Naive thymus-derived CD4-positive, alpha-beta T cell (primary cell): ENCODE measurements around the gene LPIN3. TPM values are rescaled to one million over a fixed set of nuclear protein-coding genes. Genes with fewer than 3 reads are reported as not detected.
A peak's percentile ranks its signal among the peaks of the same experiment; 100 is the strongest.

Experiments
- ATAC-seq: fragments of 150-1000 bp; cut with Tn5 transposase; 2 replicates; pipeline ENCODE4 v1.10.0; 2021; ENCODE audit warnings: mild to moderate bottlenecking, moderate library complexity
- CTCF ChIA-PET: fragments of 350-600 bp; sonication (Branson Sonifier 250); formaldehyde crosslinking; loops from one replicate; lab custom pipeline; 2021; ENCODE audit warnings: antibody characterized with exemption; lab: Charles Lee
- POLR2A ChIA-PET: fragments of 350-600 bp; sonication (Branson Sonifier 250); formaldehyde crosslinking; loops from one replicate; lab custom pipeline; 2021; ENCODE audit warnings: antibody characterized with exemption, inconsistent platforms; lab: Charles Lee
- DNase-seq, 9 donors: peaks; one replicate each; pipeline versions ENCODE4 v3.0.0 to v3.0.0-alpha.2; 2020 to 2022; ENCODE audit warnings: mixed read lengths in 1 of 9
- H3K27ac ChIP-seq: one replicate; pipeline ENCODE4 v1.7.0; 2013; ENCODE audit warnings: mild to moderate bottlenecking, low read depth, low read length, moderate library complexity
- H3K27me3 ChIP-seq, 2 donors: one replicate each; pipeline ENCODE4 v1.7.0; 2013; ENCODE audit warnings: low read length in 2 of 2, mild to moderate bottlenecking in 2 of 2, moderate library complexity in 2 of 2; ENCODE audit not compliant: control insufficient read depth in 2 of 2, insufficient read depth in 2 of 2
- H3K36me3 ChIP-seq, 3 experiments: 1 replicate in 2 of 3; 2 replicates in 1 of 3; pipeline ENCODE4 v1.7.0; 2013; ENCODE audit warnings: low read length in 3 of 3, mild to moderate bottlenecking in 3 of 3, moderate library complexity in 1 of 3; ENCODE audit not compliant: insufficient read depth in 3 of 3, control insufficient read depth in 2 of 3
- H3K4me1 ChIP-seq, 2 donors: one replicate each; pipeline ENCODE4 v1.7.0; 2013; ENCODE audit warnings: low read length in 2 of 2, mild to moderate bottlenecking in 2 of 2, moderate library complexity in 1 of 2; ENCODE audit not compliant: control insufficient read depth in 2 of 2, insufficient read depth in 2 of 2
- H3K4me3 ChIP-seq: 2 replicates; pipeline ENCODE4 v1.7.0; 2013; ENCODE audit warnings: mild to moderate bottlenecking, low read length
- H3K9me3 ChIP-seq, 3 experiments: 1 replicate in 2 of 3; 2 replicates in 1 of 3; pipeline ENCODE4 v1.7.0; 2013; ENCODE audit warnings: low read length in 3 of 3; ENCODE audit not compliant: control insufficient read depth in 2 of 3
- H3K27ac Mint-ChIP-seq, 9 donors: one replicate each; pipeline ENCODE4 v1.8.0; 2020 to 2022; ENCODE audit warnings: mixed read lengths in 9 of 9, mild to moderate bottlenecking in 8 of 9, moderate library complexity in 5 of 9, inconsistent platforms in 2 of 9
- H3K27me3 Mint-ChIP-seq, 5 donors: one replicate each; pipeline ENCODE4 v1.8.0; 2021 to 2022; ENCODE audit warnings: mixed read lengths in 5 of 5, mild to moderate bottlenecking in 1 of 5
- H3K36me3 Mint-ChIP-seq, 5 donors: one replicate each; pipeline ENCODE4 v1.8.0; 2020 to 2022; ENCODE audit warnings: mixed read lengths in 5 of 5, mild to moderate bottlenecking in 3 of 5, inconsistent platforms in 1 of 5
- H3K4me1 Mint-ChIP-seq, 7 donors: one replicate each; pipeline ENCODE4 v1.8.0; 2020 to 2022; ENCODE audit warnings: mixed read lengths in 7 of 7, mild to moderate bottlenecking in 3 of 7, inconsistent platforms in 1 of 7
- H3K4me3 Mint-ChIP-seq, 10 donors: one replicate each; pipeline ENCODE4 v1.8.0; 2020 to 2022; ENCODE audit warnings: mild to moderate bottlenecking in 10 of 10, mixed read lengths in 10 of 10, moderate library complexity in 6 of 10, inconsistent platforms in 2 of 10
- H3K9me3 Mint-ChIP-seq, 11 donors: one replicate each; pipeline ENCODE4 v1.8.0; 2020 to 2022; ENCODE audit warnings: mixed read lengths in 11 of 11, mild to moderate bottlenecking in 4 of 11, inconsistent platforms in 1 of 11, moderate library complexity in 1 of 11
- intact Hi-C, 2 donors: fragments of 100-400 bp; cut with micrococcal nuclease; formaldehyde crosslinking; loops; one replicate each; pipeline ENCODE4 v1.15.1; 2023
- polyA plus RNA-seq, 2 donors: library from polyadenylated mRNA; unstranded; fragments of 300-500 nt; fragmentation: Illumina TruSeq; gene quantifications; one replicate each; pipeline ENCODE4 v1.2.3, GENCODE V29; 2021
- total RNA-seq, 6 experiments: library from RNA in 5 of 6; stranded (reverse) in 5 of 6; gene quantifications; 1 replicate in 5 of 6; 2 replicates in 1 of 6; pipeline ENCODE4 v1.2.3 and lab custom pipeline; 2021 to 2026

LPIN3 gene
- total and polyA plus RNA-seq, 7 experiments from 2014 or later: 0.10 to 3.0 (median 0.64) TPM; not detected in 1

- Mint-ChIP-seq H3K4me1 (no peaks in the 10 kb centered on the region), H3K27ac (no peak overlapping the region), H3K27me3 (peaks cover 0 to 3% (median 0%) of the 10 kb centered on the region in 5 donors), H3K9me3 (no peaks in the 10 kb centered on the region), H3K36me3 (no peaks in the 10 kb centered on the region), H3K4me3 (no peak overlapping the region)
- Histone ChIP-seq H3K9me3 (no peaks in the 10 kb centered on the region), H3K4me1 (no peaks in the 10 kb centered on the region), H3K27me3 (no peaks in the 10 kb centered on the region), H3K4me3 (no peak overlapping the region), H3K36me3 (no peaks in the 10 kb centered on the region), H3K27ac (no peak overlapping the region)
- CTCF ChIA-PET: no interaction called here
- DNase-seq (no peak), ATAC-seq (no peak)
- intact Hi-C loops: no loop called here
- POLR2A ChIA-PET: no interaction called here
Measured at GRCh38 chr20:41348430-41349172, 8.0 kb downstream of the LPIN3 start.

GRCh38 chr20:41349266-41349665 lies 8.6 kb downstream of the LPIN3 start:
- no peak overlapping the region for H3K4me3 ChIP-seq
- ChIA-PET CTCF (interaction anchor here (1.5 kb wide), 1 partner anchor 9 kb away, joined by 7 read pairs; the partner anchor contains the start of gene LPIN3), POLR2A (no interaction called here)
- no peaks in the 10 kb centered on the region for H3K4me1 Mint-ChIP-seq
- no peaks in the 10 kb centered on the region for H3K9me3 ChIP-seq
- DNase-seq (no peak), ATAC-seq (no peak)
- peak overlapping the region in 1 of 10 donors; percentile 10 for H3K4me3 Mint-ChIP-seq
- no peaks in the 10 kb centered on the region for H3K36me3 ChIP-seq
- no peaks in the 10 kb centered on the region for H3K27me3 ChIP-seq
- H3K27ac Mint-ChIP-seq: no peak overlapping the region
- no peak overlapping the region for H3K27ac ChIP-seq
- H3K36me3 Mint-ChIP-seq: no peaks in the 10 kb centered on the region
- H3K4me1 ChIP-seq: no peaks in the 10 kb centered on the region
- intact Hi-C loops: no loop called here
- H3K27me3 Mint-ChIP-seq: peaks cover 0 to 3% (median 0%) of the 10 kb centered on the region in 5 donors
- H3K9me3 Mint-ChIP-seq: no peaks in the 10 kb centered on the region

GRCh38 chr20:41349943-41350342 lies 9.3 kb downstream of the LPIN3 start:
- ATAC-seq (no peak), DNase-seq (no peak)
- no peaks in the 10 kb centered on the region for H3K27me3 ChIP-seq
- no peaks in the 10 kb centered on the region for H3K4me1 ChIP-seq
- H3K27ac ChIP-seq: no peak overlapping the region
- no peaks in the 10 kb centered on the region for H3K36me3 ChIP-seq
- H3K4me1 Mint-ChIP-seq: no peaks in the 10 kb centered on the region
- peaks cover 0 to 3% (median 0%) of the 10 kb centered on the region in 5 donors for H3K27me3 Mint-ChIP-seq
- no peak overlapping the region for H3K4me3 Mint-ChIP-seq
- H3K27ac Mint-ChIP-seq: no peak overlapping the region
- POLR2A ChIA-PET: no interaction called here
- intact Hi-C loops: no loop called here
- H3K9me3 ChIP-seq: no peaks in the 10 kb centered on the region
- H3K4me3 ChIP-seq: no peak overlapping the region
- H3K36me3 Mint-ChIP-seq: no peaks in the 10 kb centered on the region
- no peaks in the 10 kb centered on the region for H3K9me3 Mint-ChIP-seq
- CTCF ChIA-PET: interaction anchor here (1.5 kb wide), 1 partner anchor 10 kb away, joined by 7 read pairs; the partner anchor contains the start of gene LPIN3

GRCh38 chr20:41350408-41350962 lies 9.9 kb downstream of the LPIN3 start:
- H3K4me3 Mint-ChIP-seq: no peak overlapping the region
- no peak overlapping the region for H3K27ac Mint-ChIP-seq
- H3K27me3 ChIP-seq: no peaks in the 10 kb centered on the region
- no peaks in the 10 kb centered on the region for H3K9me3 ChIP-seq
- H3K4me1 Mint-ChIP-seq: no peaks in the 10 kb centered on the region
- POLR2A ChIA-PET: no interaction called here
- intact Hi-C loops: no loop called here
- ATAC-seq (no peak), DNase-seq (no peak)
- no peaks in the 10 kb centered on the region for H3K4me1 ChIP-seq
- peaks cover 0 to 3% (median 0%) of the 10 kb centered on the region in 5 donors for H3K27me3 Mint-ChIP-seq
- no peaks in the 10 kb centered on the region for H3K36me3 ChIP-seq
- no peak overlapping the region for H3K4me3 ChIP-seq
- no peak overlapping the region for H3K27ac ChIP-seq
- CTCF ChIA-PET: interaction anchor here (1.5 kb wide), 1 partner anchor 11 kb away, joined by 7 read pairs; the partner anchor contains the start of gene LPIN3
- H3K9me3 Mint-ChIP-seq: no peaks in the 10 kb centered on the region
- no peaks in the 10 kb centered on the region for H3K36me3 Mint-ChIP-seq

- no peaks in the 10 kb centered on the region for H3K36me3 Mint-ChIP-seq
- no peak for DNase-seq
Measured at GRCh38 chr20:41352106-41352505, 11.5 kb downstream of the LPIN3 start.

GRCh38 chr20:41352666-41353065 lies 12.0 kb downstream of the LPIN3 start:
- intact Hi-C loops: no loop called here
- H3K27ac ChIP-seq: no peak overlapping the region
- POLR2A ChIA-PET: no interaction called here
- no peak overlapping the region for H3K4me3 Mint-ChIP-seq
- no peak overlapping the region for H3K4me3 ChIP-seq
- H3K27ac Mint-ChIP-seq: peak overlapping the region in 1 of 9 donors; percentile 5
- no peaks in the 10 kb centered on the region for H3K36me3 Mint-ChIP-seq
- H3K9me3 ChIP-seq: no peaks in the 10 kb centered on the region
- H3K9me3 Mint-ChIP-seq: no peaks in the 10 kb centered on the region
- CTCF ChIA-PET: no interaction called here
- ATAC-seq: no peak
- H3K36me3 ChIP-seq: no peaks in the 10 kb centered on the region
- no peaks in the 10 kb centered on the region for H3K4me1 ChIP-seq
- no peak for DNase-seq
- no peaks in the 10 kb centered on the region for H3K27me3 ChIP-seq
- peaks cover 0 to 3% (median 0%) of the 10 kb centered on the region in 5 donors for H3K27me3 Mint-ChIP-seq
- no peaks in the 10 kb centered on the region for H3K4me1 Mint-ChIP-seq

More at GRCh38 chr20:41352106-41352505, 11.5 kb downstream of the LPIN3 start:
- H3K4me3 Mint-ChIP-seq: no peak overlapping the region
- ChIA-PET CTCF (no interaction called here), POLR2A (no interaction called here)
- no peaks in the 10 kb centered on the region for H3K9me3 ChIP-seq
- no peaks in the 10 kb centered on the region for H3K27me3 ChIP-seq
- intact Hi-C loops: no loop called here
- no peak overlapping the region for H3K27ac ChIP-seq
- peaks cover 0 to 3% (median 0%) of the 10 kb centered on the region in 5 donors for H3K27me3 Mint-ChIP-seq
- no peak overlapping the region for H3K27ac Mint-ChIP-seq
- no peaks in the 10 kb centered on the region for H3K9me3 Mint-ChIP-seq
- H3K4me3 ChIP-seq: no peak overlapping the region
- no peak for ATAC-seq
- no peaks in the 10 kb centered on the region for H3K4me1 Mint-ChIP-seq
- no peaks in the 10 kb centered on the region for H3K36me3 ChIP-seq
- H3K4me1 ChIP-seq: no peaks in the 10 kb centered on the region
